WTC11 (cell line): ENCODE results near the gene TAS2R39. TPM values are rescaled to one million over a fixed set of nuclear protein-coding genes. Genes with fewer than 3 reads are reported as not detected.

ENCODE experiments used
- ATAC-seq: fragments of 200-7000 bp; cut with Tn5 transposase; 2 replicates; pipeline ENCODE4 v1.10.0; 2021; ENCODE audit warnings: mild to moderate bottlenecking, moderate library complexity
- CTCF ChIA-PET: fragments of 300-600 bp; sonication (Branson Sonifier 250); formaldehyde crosslinking; loops from one replicate; lab custom pipeline; 2021; ENCODE audit warnings: antibody characterized with exemption; lab: Charles Lee
- POLR2A ChIA-PET: fragments of 350-600 bp; sonication (Branson Sonifier 250); formaldehyde crosslinking; loops from one replicate; lab custom pipeline; 2021; ENCODE audit warnings: antibody characterized with exemption; lab: Charles Lee
- DNase-seq: peaks from one replicate; pipeline ENCODE4 v3.0.0; 2021; ENCODE audit warnings: low spot score
- H3K27ac Mint-ChIP-seq: 2 replicates; pipeline ENCODE4 v1.8.0; 2021; ENCODE audit warnings: mixed read lengths
- H3K27me3 Mint-ChIP-seq: 2 replicates; pipeline ENCODE4 v1.8.0; 2021; ENCODE audit warnings: low read depth, mild to moderate bottlenecking, moderate library complexity, mixed read lengths
- H3K36me3 Mint-ChIP-seq: 2 replicates; pipeline ENCODE4 v1.8.0; 2021; ENCODE audit warnings: mixed read lengths
- H3K4me1 Mint-ChIP-seq: 2 replicates; pipeline ENCODE4 v1.8.0; 2022; ENCODE audit warnings: mixed read lengths
- H3K4me3 Mint-ChIP-seq: 2 replicates; pipeline ENCODE4 v1.8.0; 2021; ENCODE audit warnings: mild to moderate bottlenecking, moderate library complexity, mixed read lengths
- H3K9me3 Mint-ChIP-seq: 2 replicates; pipeline ENCODE4 v1.8.0; 2021; ENCODE audit warnings: mixed read lengths
- ATF6 ChIP-seq: sonication (generic); formaldehyde crosslinking; IDR thresholded peaks from 2 replicates; pipeline ENCODE4 v1.8.1; 2023; ENCODE audit warnings: mild to moderate bottlenecking, missing genetic modification reagents
- CREB1 ChIP-seq: sonication (generic); formaldehyde crosslinking; IDR thresholded peaks from 2 replicates; pipeline ENCODE4 v1.8.0; 2023; ENCODE audit warnings: mild to moderate bottlenecking, missing genetic modification reagents
- GABPB1 ChIP-seq: sonication (generic); formaldehyde crosslinking; IDR thresholded peaks from 2 replicates; pipeline ENCODE4 v1.8.1; 2023; ENCODE audit warnings: mild to moderate bottlenecking, missing genetic modification reagents
- MYBL2 ChIP-seq: sonication (generic); formaldehyde crosslinking; IDR thresholded peaks from 2 replicates; pipeline ENCODE4 v1.8.1; 2023; ENCODE audit warnings: mild to moderate bottlenecking, moderate library complexity, missing genetic modification reagents
- OVOL2 ChIP-seq: fragments of 250-450 bp; sonication (Bioruptor Pico); IDR thresholded peaks from 2 replicates; pipeline ENCODE4 v1.9.0; 2021; ENCODE audit warnings: mild to moderate bottlenecking, borderline replicate concordance
- RELA ChIP-seq: sonication (generic); formaldehyde crosslinking; IDR thresholded peaks from 2 replicates; pipeline ENCODE4 v1.8.1; 2022; ENCODE audit warnings: missing genetic modification reagents, mild to moderate bottlenecking, borderline replicate concordance
- TP53 ChIP-seq: sonication (generic); formaldehyde crosslinking; IDR thresholded peaks from 2 replicates; pipeline ENCODE4 v1.8.1; 2023; ENCODE audit warnings: mild to moderate bottlenecking, missing genetic modification reagents
- ZNF219 ChIP-seq: sonication (generic); formaldehyde crosslinking; IDR thresholded peaks from 2 replicates; pipeline ENCODE4 v1.8.0; 2023; ENCODE audit warnings: missing genetic modification reagents, mild to moderate bottlenecking, borderline replicate concordance
- ZNF317 ChIP-seq: sonication (generic); formaldehyde crosslinking; IDR thresholded peaks from 2 replicates; pipeline ENCODE4 v1.8.1; 2023; ENCODE audit warnings: low read depth, mild to moderate bottlenecking, moderate library complexity, missing genetic modification reagents, borderline replicate concordance
- ZNF396 ChIP-seq: fragments of 250-450 bp; sonication (Bioruptor Pico); IDR thresholded peaks from 2 replicates; pipeline ENCODE4 v1.8.0; 2021; ENCODE audit warnings: mild to moderate bottlenecking, moderate library complexity, borderline replicate concordance
- total RNA-seq: library from RNA; stranded (reverse); gene quantifications from 3 replicates; pipeline ENCODE4 v1.2.3, GENCODE V29; 2021
- TF ChIP-seq, protein P1 (sequence below): fragments of 250-450 bp; sonication (Bioruptor Pico); conservative IDR thresholded peaks from 2 replicates; pipeline ENCODE4 v1.9.0; 2021; ENCODE audit warnings: mild to moderate bottlenecking
- TF ChIP-seq, protein P2 (sequence below): fragments of 250-450 bp; sonication (Bioruptor Pico); IDR thresholded peaks from 2 replicates; pipeline ENCODE4 v1.9.0; 2021; ENCODE audit warnings: mild to moderate bottlenecking, borderline replicate concordance
- TF ChIP-seq, protein P3 (sequence below): sonication (generic); formaldehyde crosslinking; IDR thresholded peaks from 2 replicates; pipeline ENCODE4 v1.8.0; 2022; ENCODE audit warnings: mild to moderate bottlenecking, missing genetic modification reagents

The TAS2R39 gene
- total RNA-seq, 1 experiment from 2014 or later: not detected

DNA sequence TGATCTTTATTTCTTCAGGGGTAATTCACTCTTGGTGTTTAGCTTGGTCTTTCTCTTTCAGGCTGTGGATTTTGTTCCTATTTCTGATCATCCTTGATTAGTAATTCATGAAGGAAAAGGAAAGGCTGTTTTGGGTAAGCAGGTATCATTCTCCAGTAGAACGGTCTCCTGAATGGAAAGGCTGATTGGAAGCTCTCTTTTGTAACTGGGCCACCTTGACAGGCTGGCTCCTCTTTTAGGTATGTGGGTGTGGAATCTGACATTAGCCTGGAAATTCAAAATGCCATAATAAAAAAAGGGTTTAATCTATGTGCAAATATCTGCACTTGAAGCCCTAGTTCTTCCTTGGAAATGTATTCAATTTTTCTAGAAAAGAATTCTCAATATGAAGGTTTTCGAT lies 18.9 kb downstream of the TAS2R39 start (continued):
- TF ChIP-seq, protein P1, sequence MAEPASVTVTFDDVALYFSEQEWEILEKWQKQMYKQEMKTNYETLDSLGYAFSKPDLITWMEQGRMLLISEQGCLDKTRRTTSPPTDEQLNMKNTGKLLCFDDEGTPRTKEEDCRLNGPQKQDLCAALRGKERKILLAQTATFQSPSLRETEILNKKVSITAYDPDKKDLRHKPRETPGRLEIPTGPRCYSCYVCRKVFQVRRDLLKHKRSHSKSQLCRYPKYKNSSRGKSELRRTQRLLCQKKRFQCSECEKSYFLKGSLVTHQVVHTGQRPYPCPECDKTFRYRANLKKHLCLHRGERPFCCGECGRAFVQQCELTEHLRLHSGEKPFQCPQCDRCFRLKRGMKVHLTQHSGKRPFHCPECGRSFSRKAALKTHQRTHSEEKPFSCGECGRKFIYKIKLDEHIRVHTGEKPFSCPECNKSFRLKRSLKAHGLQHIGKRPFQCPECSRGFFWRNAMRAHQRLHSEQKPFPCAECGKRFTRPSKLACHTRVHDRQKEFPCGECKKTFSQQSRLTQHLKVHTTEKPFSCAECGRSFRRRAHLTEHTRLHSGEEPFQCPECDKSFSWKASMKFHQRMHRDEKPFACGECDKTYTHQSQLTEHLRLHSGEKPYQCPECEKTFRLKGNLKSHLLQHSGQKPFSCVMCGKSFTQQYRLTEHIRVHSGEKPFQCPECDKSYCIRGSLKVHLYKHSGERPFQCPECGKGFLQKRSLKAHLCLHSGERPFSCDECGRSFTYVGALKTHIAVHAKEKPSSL (CRISPR knock-in tag): no peak
- TF ChIP-seq ZNF317 (CRISPR knock-in tag) (no peak), MYBL2 (no peak), ZNF219 (no peak)
- TF ChIP-seq, all 79 proteins: peak for 0

DNA sequence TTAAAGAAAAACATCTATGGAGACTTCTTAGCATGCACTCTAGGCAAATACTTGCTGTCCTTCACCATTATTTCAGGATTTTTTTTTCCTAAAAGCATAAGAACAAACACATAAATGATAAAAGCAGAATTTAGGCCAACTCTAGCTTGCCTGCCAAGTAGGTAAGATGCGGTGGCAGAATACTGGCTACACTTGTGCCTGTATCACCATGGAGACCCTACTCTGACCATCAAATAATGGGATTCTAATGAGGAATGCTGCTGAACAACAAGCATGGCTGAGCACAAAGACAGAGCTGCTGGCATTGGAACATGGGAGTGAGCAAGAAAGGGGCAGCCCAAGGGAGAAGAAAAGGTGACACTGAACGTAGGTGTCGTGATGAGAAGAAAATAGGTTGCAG lies 20.2 kb downstream of the TAS2R39 start:
- ChIA-PET CTCF (interaction anchor here (1.0 to 3.8 kb wide), 2 partner anchors 12 to 323 kb away, joined by 4 to 47 read pairs; no protein-coding TSS in a partner anchor), POLR2A (no interaction called here)
- DNase-seq: no peak

More for the DNA sequence above, 20.2 kb downstream of the TAS2R39 start:
- H3K4me1 Mint-ChIP-seq: 0 out of 2 replicates have a peak, but pooled peaks cover 4% of the 10 kb centered on the region
- no peaks in the 10 kb centered on the region; the same call in 1 of the 2 replicates for H3K27me3 Mint-ChIP-seq
- ATAC-seq: no peak
- no peak for TF ChIP-seq RELA (CRISPR knock-in tag)
- TF ChIP-seq OVOL2 (CRISPR knock-in tag): no peak
- no peak for TF ChIP-seq ZNF396
- TF ChIP-seq, protein P2, sequence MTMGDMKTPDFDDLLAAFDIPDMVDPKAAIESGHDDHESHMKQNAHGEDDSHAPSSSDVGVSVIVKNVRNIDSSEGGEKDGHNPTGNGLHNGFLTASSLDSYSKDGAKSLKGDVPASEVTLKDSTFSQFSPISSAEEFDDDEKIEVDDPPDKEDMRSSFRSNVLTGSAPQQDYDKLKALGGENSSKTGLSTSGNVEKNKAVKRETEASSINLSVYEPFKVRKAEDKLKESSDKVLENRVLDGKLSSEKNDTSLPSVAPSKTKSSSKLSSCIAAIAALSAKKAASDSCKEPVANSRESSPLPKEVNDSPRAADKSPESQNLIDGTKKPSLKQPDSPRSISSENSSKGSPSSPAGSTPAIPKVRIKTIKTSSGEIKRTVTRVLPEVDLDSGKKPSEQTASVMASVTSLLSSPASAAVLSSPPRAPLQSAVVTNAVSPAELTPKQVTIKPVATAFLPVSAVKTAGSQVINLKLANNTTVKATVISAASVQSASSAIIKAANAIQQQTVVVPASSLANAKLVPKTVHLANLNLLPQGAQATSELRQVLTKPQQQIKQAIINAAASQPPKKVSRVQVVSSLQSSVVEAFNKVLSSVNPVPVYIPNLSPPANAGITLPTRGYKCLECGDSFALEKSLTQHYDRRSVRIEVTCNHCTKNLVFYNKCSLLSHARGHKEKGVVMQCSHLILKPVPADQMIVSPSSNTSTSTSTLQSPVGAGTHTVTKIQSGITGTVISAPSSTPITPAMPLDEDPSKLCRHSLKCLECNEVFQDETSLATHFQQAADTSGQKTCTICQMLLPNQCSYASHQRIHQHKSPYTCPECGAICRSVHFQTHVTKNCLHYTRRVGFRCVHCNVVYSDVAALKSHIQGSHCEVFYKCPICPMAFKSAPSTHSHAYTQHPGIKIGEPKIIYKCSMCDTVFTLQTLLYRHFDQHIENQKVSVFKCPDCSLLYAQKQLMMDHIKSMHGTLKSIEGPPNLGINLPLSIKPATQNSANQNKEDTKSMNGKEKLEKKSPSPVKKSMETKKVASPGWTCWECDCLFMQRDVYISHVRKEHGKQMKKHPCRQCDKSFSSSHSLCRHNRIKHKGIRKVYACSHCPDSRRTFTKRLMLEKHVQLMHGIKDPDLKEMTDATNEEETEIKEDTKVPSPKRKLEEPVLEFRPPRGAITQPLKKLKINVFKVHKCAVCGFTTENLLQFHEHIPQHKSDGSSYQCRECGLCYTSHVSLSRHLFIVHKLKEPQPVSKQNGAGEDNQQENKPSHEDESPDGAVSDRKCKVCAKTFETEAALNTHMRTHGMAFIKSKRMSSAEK (CRISPR knock-in tag): no peak
- no peak for TF ChIP-seq TP53 (CRISPR knock-in tag)
- TF ChIP-seq, protein P3, sequence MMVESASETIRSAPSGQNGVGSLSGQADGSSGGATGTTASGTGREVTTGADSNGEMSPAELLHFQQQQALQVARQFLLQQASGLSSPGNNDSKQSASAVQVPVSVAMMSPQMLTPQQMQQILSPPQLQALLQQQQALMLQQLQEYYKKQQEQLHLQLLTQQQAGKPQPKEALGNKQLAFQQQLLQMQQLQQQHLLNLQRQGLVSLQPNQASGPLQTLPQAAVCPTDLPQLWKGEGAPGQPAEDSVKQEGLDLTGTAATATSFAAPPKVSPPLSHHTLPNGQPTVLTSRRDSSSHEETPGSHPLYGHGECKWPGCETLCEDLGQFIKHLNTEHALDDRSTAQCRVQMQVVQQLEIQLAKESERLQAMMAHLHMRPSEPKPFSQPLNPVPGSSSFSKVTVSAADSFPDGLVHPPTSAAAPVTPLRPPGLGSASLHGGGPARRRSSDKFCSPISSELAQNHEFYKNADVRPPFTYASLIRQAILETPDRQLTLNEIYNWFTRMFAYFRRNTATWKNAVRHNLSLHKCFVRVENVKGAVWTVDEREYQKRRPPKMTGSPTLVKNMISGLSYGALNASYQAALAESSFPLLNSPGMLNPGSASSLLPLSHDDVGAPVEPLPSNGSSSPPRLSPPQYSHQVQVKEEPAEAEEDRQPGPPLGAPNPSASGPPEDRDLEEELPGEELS (CRISPR knock-in tag): no peak
- no peak for TF ChIP-seq GABPB1 (CRISPR knock-in tag)
- TF ChIP-seq CREB1 (CRISPR knock-in tag): no peak
- TF ChIP-seq ATF6 (CRISPR knock-in tag): no peak
- H3K36me3 Mint-ChIP-seq: no peaks in the 10 kb centered on the region
- H3K4me3 Mint-ChIP-seq: no peak overlapping the region
- no peak overlapping the region for H3K27ac Mint-ChIP-seq
- H3K9me3 Mint-ChIP-seq: peaks cover 6% of the 10 kb centered on the region
